OCI-LY7 (cell line): ENCODE data around the gene HS3ST5. TPM values are rescaled to one million over a fixed set of nuclear protein-coding genes. Genes with fewer than 3 reads are reported as not detected.

Experiments used
- BruUV-seq: library from RNA; stranded (reverse); fragments of 400-500 nt; replicated peaks from 2 replicates; lab custom pipeline; 2021; lab: Mats Ljungman, UMichigan
- CTCF ChIA-PET: fragments of 300-600 bp; sonication (Branson Sonifier 250); formaldehyde crosslinking; loops from one replicate; lab custom pipeline; 2022; ENCODE audit warnings: antibody characterized with exemption; ENCODE audit not compliant: unreplicated experiment; lab: Charles Lee
- POLR2A ChIA-PET: fragments of 300-600 bp; sonication (Branson Sonifier 250); formaldehyde crosslinking; loops from one replicate; lab custom pipeline; 2022; ENCODE audit warnings: antibody characterized with exemption; lab: Charles Lee
- DNase-seq: peaks from one replicate; pipeline ENCODE4 v3.0.0-alpha.2; 2015; ENCODE audit warnings: low spot score
- H2AFZ ChIP-seq: fragments of 200-600 bp; sonication (generic), shearing (Covaris generic); 2 replicates; pipeline ENCODE4 v1.6.1; 2014; ENCODE audit warnings: mild to moderate bottlenecking, antibody characterized with exemption, low read length, moderate library complexity
- H3K27ac ChIP-seq: fragments of 200-600 bp; sonication (generic); 2 replicates; pipeline ENCODE4 v1.5.1; 2014; ENCODE audit warnings: mixed run types, low read depth, mild to moderate bottlenecking, moderate library complexity, low read length, inconsistent platforms; ENCODE audit not compliant: poor library complexity, severe bottlenecking
- H3K36me3 ChIP-seq: fragments of 200-600 bp; sonication (generic); 2 replicates; pipeline ENCODE4 v1.6.1; 2014; ENCODE audit warnings: mild to moderate bottlenecking, antibody characterized with exemption, low read length, moderate library complexity, mixed read lengths; ENCODE audit not compliant: insufficient read depth
- H3K4me1 ChIP-seq: fragments of 200-600 bp; sonication (generic); 2 replicates; pipeline ENCODE4 v1.5.1; 2014; ENCODE audit warnings: mild to moderate bottlenecking, low read length; ENCODE audit not compliant: insufficient read depth, poor library complexity, severe bottlenecking
- H3K4me2 ChIP-seq: fragments of 200-600 bp; sonication (generic); 2 replicates; pipeline ENCODE4 v1.6.1; 2014; ENCODE audit warnings: mild to moderate bottlenecking, low read length
- H3K4me3 ChIP-seq: fragments of 200-600 bp; sonication (generic); 2 replicates; pipeline ENCODE4 v1.5.1; 2014; ENCODE audit warnings: mild to moderate bottlenecking, low read depth, low read length; ENCODE audit not compliant: poor library complexity, severe bottlenecking
- H3K79me2 ChIP-seq: fragments of 200-600 bp; sonication (generic); 2 replicates; pipeline ENCODE4 v1.6.1; 2016; ENCODE audit warnings: low read depth, mild to moderate bottlenecking, low read length, moderate library complexity, mixed read lengths; ENCODE audit not compliant: insufficient read depth
- H3K9me2 ChIP-seq: fragments of 200-600 bp; sonication (generic); 2 replicates; pipeline ENCODE4 v1.6.1; 2016; ENCODE audit warnings: mild to moderate bottlenecking, low read length, mixed read lengths; ENCODE audit not compliant: insufficient read depth
- H3K9me3 ChIP-seq: fragments of 200-600 bp; sonication (generic); 2 replicates; pipeline ENCODE4 v1.6.1; 2014; ENCODE audit warnings: mild to moderate bottlenecking, mixed run types, low read length, mixed read lengths
- H4K20me1 ChIP-seq: fragments of 200-600 bp; sonication (generic); 2 replicates; pipeline ENCODE4 v1.6.1; 2014; ENCODE audit warnings: mild to moderate bottlenecking, antibody characterized with exemption, low read length, moderate library complexity, mixed read lengths; ENCODE audit not compliant: insufficient read depth
- EZH2phosphoT487 ChIP-seq: fragments of 200-600 bp; sonication (generic); IDR thresholded peaks from 2 replicates; pipeline ENCODE4 v1.6.1; 2018; ENCODE audit warnings: low read depth, borderline replicate concordance, mild to moderate bottlenecking, mixed run types, antibody characterized with exemption, low read length, moderate library complexity, mixed read lengths
- intact Hi-C: fragments of 100-400 bp; cut with micrococcal nuclease; formaldehyde crosslinking; loops from one replicate; pipeline ENCODE4 v1.10.0; 2022; ENCODE audit not compliant: unreplicated experiment
- total RNA-seq, 2 experiments: library from RNA; depleted of rRNA in 1 of 2; stranded (reverse); fragments of >200 nt in 1 of 2; shearing (Covaris generic) in 1 of 2; gene quantifications; 2 replicates each; pipeline ENCODE4 v1.2.3, GENCODE V29; 2014 to 2022
- TF ChIP-seq, protein P1 (sequence below): fragments of 200-600 bp; sonication (generic); conservative IDR thresholded peaks from 2 replicates; pipeline ENCODE4 v1.5.1; 2014; ENCODE audit warnings: mild to moderate bottlenecking, antibody characterized with exemption, low read length, moderate library complexity, mixed read lengths

Gene HS3ST5
- total RNA-seq, 2 experiments from 2014 or later: not detected

GRCh38 chr6:114179411-114179810, 163.4 kb downstream of the HS3ST5 start:
- CTCF ChIA-PET: no interaction called here
- intact Hi-C loops: no loop called here
- TF ChIP-seq, protein P1, sequence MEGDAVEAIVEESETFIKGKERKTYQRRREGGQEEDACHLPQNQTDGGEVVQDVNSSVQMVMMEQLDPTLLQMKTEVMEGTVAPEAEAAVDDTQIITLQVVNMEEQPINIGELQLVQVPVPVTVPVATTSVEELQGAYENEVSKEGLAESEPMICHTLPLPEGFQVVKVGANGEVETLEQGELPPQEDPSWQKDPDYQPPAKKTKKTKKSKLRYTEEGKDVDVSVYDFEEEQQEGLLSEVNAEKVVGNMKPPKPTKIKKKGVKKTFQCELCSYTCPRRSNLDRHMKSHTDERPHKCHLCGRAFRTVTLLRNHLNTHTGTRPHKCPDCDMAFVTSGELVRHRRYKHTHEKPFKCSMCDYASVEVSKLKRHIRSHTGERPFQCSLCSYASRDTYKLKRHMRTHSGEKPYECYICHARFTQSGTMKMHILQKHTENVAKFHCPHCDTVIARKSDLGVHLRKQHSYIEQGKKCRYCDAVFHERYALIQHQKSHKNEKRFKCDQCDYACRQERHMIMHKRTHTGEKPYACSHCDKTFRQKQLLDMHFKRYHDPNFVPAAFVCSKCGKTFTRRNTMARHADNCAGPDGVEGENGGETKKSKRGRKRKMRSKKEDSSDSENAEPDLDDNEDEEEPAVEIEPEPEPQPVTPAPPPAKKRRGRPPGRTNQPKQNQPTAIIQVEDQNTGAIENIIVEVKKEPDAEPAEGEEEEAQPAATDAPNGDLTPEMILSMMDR: no peak
- no peak for TF ChIP-seq EZH2phosphoT487
- H2AFZ ChIP-seq: no peak overlapping the region
- DNase-seq: no peak
- no TSS peak for BruUV-seq
- H3K4me2 ChIP-seq: no peak overlapping the region
- POLR2A ChIA-PET: interaction anchor here (0.7 kb wide), 1 partner anchor 1426 kb away, joined by 4 read pairs; no protein-coding TSS in a partner anchor
- H3K4me3 ChIP-seq: no peak overlapping the region
- H3K79me2 ChIP-seq: no peaks in the 10 kb centered on the region
- H4K20me1 ChIP-seq: no peaks in the 10 kb centered on the region
- H3K4me1 ChIP-seq: no peaks in the 10 kb centered on the region
- H3K36me3 ChIP-seq: no peaks in the 10 kb centered on the region
- no peak overlapping the region for H3K27ac ChIP-seq
- no peaks in the 10 kb centered on the region for H3K9me2 ChIP-seq
- H3K9me3 ChIP-seq: no peaks in the 10 kb centered on the region

DNA sequence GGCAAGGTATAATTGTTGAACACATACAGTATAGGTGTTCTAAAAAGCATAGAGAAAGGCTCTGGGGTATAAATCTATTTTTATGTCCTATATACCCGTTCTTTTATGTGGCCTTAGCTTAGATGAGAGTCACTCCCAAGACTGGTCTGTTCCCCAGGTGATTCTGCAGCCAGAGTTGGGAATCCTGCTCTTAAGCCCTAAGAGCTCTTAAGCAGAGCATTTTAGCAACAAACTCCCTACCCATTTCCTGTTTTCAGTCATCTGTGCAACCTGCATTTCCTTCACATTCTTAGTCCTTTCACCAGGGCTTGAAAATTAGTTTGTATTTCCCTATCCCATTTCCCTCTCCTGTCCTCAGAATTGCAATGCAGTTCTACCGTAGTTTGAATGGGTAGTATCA, 166.1 kb downstream of the HS3ST5 start:
- Histone ChIP-seq H3K4me2 (no peak overlapping the region), H3K36me3 (no peaks in the 10 kb centered on the region), H3K9me2 (no peaks in the 10 kb centered on the region), H3K27ac (no peak overlapping the region), H3K79me2 (no peaks in the 10 kb centered on the region), H2AFZ (no peak overlapping the region), H3K4me1 (no peaks in the 10 kb centered on the region), H3K9me3 (no peaks in the 10 kb centered on the region), H3K4me3 (no peak overlapping the region), H4K20me1 (no peaks in the 10 kb centered on the region)
- TF ChIP-seq, protein P1: no peak
- no peak for TF ChIP-seq EZH2phosphoT487
- BruUV-seq: no TSS peak
- intact Hi-C loops: no loop called here
- POLR2A ChIA-PET: interaction anchor here (0.5 kb wide), 1 partner anchor 1155 kb away, joined by 3 read pairs; no protein-coding TSS in a partner anchor
- CTCF ChIA-PET: no interaction called here
- DNase-seq: no peak

DNA sequence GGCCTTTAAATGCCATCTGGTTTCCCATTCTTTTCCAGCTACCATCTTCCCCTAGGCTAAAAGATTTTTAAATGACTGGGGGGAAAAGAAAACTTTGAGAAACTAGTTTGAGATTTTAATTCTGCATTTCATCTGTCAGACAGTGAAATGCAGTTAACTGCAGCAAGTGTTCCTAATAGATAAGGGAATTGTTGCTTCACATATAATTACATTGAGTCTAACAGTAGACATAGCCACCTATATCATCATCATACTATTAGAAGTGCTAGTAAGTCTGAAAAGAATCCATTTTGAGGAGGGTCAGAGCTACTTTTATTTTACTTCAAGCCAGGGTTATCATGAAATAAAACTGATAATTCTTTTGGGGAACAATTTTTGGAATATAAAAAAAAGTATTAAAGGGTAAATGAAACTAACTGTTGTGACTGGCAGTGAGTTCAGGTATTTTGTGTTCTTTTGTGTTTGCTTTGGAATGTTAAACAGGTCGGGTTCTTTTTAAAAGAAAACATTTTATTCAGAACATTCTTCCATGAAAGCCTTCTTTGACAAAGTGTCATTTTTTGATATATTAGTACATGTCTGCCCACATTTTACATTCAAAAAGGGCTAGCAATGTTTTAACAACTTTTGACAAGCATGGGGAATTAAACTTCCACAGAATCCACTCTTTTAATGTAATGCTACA, 170.1 kb downstream of the HS3ST5 start:
- Histone ChIP-seq H3K79me2 (no peaks in the 10 kb centered on the region), H3K27ac (no peak overlapping the region), H2AFZ (no peak overlapping the region), H3K36me3 (no peaks in the 10 kb centered on the region), H3K9me2 (no peaks in the 10 kb centered on the region), H3K4me3 (no peak overlapping the region), H3K4me2 (no peak overlapping the region), H3K4me1 (no peaks in the 10 kb centered on the region), H3K9me3 (no peaks in the 10 kb centered on the region), H4K20me1 (no peaks in the 10 kb centered on the region)
- no TSS peak for BruUV-seq
- ChIA-PET CTCF (no interaction called here), POLR2A (interaction anchor here (0.7 kb wide), 1 partner anchor 9 kb away, joined by 3 read pairs; no protein-coding TSS in a partner anchor)
- DNase-seq: no peak
- intact Hi-C loops: no loop called here
- no peak for TF ChIP-seq EZH2phosphoT487
- TF ChIP-seq, protein P1: no peak
